ENCODE results near the gene ADGRB2.

- TF ChIP-seq KLF9 (tag by site-specific recombination; IDR thresholded peaks at IDR 0.05; ENCODE audit: low read depth), result no peak
- TF ChIP-seq ZNF23 (tag by site-specific recombination; IDR thresholded peaks at IDR 0.05; ENCODE audit: borderline replicate concordance), result no peak
- no peak for TF ChIP-seq MZF1 (tag by site-specific recombination; IDR thresholded peaks at IDR 0.05; ENCODE audit: borderline replicate concordance)
- no peak for TF ChIP-seq CTCF (tag by site-specific recombination; IDR thresholded peaks at IDR 0.05)
- TF ChIP-seq PATZ1 (tag by site-specific recombination; IDR thresholded peaks at IDR 0.05), result no peak
- TF ChIP-seq REST (tag by site-specific recombination; IDR thresholded peaks at IDR 0.05), result no peak
Observed at GRCh38 chr1:31801458-31801857, 37.3 kb upstream of the ADGRB2 start.
